Stimulated activated CD8-positive, alpha-beta memory T cell treated with anti-CD3 and anti-CD28 coated beads, Interleukin-15, amount 100 ng/mL, for 24 hours (primary cell): ENCODE results near the gene ZNF500.
A peak's percentile ranks its signal among the peaks of the same experiment; 100 is the strongest.

Experiments
- DNase-seq: peaks from one replicate; pipeline ENCODE4 v3.0.0-alpha.2; 2020; ENCODE audit warnings: low read depth

The ZNF500 gene

DNA sequence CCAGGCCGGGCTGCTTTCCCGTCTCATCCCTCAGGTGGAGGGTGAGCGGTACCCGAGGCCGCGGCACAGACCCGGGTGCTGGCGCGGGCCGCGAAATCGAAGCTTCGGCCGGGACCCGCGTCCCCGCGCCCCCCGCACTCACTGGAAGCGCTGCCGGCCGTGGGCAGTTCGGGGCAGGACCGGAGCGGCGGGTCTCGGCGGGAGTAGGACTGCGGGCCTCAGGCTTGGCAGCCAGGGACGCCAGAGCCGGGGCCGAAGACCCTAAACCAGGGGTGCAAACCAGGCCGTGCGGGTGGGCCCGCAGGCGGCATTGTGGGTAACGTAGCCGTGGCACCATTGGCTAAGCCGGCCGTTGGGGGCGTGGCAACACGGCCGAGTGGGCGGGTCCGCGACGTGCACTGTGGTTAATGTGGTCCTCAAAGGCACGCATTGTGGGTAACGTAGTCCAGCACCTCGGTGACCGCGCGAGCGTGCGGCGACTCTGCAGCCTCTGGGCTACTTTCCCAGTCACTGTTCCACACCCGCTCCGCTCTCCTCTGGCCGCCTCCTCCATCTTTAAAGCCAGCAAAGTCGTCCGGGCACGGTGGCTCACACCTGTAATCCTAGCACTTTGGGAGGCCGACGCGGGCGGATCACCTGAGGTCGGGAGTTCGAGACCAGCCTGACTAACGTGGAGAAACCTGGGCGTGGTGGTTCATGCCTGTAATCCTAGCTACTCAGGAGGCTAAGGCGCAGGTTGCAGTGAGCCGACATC lies at the start of gene ZNF500:
Gene ZNF500 (minus strand): TSS at position 288 of the 754 bp plus-strand sequence. CDS start 1,184 bp downstream, outside the sequence.
- peak; percentile 99 for DNase-seq

DNA sequence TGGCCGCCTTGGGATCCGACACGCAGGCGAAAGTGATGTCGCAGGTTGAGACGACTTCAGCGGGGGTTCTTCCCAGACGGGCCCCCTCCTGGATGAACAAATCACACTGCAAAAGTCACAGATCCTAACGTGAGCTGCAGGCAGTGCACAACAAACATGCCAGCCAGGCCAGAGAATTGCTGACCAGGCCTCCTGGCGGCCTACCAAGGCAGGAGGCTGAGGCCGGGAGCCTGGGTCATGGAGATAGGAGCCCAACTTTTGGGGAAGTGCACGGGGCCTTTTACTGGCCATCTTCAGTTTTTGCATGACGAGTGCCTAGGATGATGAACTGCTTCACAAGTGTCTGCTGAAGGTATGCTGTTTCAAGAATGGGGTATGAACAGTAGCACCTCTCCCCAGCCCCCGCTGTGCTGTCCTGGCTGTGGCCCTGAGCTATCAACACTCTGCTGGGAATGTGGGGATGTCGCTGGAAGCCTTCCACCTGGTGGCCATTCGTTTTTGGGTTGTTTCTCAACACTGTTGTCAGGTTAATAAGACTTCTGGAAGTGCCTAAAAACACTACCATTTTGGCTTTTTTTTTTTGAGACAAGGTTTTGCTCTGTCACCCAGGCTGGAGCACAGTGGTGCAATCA lies 47.7 kb upstream of the ZNF500 start:
- no peak for DNase-seq

DNA sequence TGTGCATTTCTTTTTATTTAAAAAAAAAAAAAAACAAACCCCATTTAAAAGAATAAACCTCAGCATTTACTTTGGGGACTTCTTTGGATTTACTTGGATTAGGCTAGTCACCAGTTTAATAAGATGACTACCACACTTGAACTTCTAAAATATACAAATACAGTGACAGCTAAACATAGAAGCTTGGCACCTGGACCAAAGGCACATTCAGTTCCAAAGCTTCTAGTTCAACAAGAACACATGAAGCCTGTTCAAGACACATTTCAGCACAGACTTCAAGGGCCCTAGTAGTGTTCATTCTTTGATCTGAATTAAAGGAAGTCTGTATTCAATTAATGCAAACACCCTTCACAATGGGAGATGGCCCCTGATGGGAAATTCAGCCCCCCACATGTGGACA lies 47.1 kb upstream of the ZNF500 start:
- DNase-seq, result no peak

DNA sequence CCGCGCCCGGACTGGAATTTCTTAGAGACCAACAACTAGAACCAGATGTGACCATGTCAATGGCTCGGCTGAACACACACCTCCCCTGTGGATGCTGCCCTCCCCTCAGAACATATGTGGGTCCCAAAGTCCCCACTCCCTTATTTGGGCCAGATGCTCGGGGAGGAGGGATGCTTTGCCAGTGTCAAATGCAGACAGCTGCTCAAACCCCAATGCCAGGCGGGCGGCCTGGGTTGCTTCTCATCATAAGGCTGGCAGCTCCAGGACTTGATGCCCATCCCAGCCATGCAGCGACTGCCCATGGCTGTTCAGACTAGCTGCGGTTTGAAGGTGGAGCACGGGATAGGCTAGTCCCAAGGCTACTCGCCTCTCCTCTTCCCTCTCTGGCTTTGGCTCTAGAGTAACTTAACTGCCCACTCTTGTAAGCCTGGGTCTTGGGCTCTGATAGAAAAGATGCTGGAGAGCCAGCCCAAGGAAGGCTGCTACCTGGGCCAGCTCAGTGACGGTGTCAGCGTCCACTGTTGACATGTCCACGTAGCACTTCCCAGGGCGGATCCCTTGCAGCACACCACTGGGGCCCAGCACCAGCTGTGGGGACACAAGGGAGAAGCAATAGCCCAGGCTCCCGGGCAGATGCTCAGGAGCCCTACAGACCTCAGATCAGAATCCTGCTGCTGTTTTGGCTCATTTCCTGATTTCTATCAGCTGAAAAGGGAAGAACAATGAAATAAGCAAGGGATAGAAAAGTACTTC lies 46.5 kb upstream of the ZNF500 start:
- DNase-seq, result no peak

DNA sequence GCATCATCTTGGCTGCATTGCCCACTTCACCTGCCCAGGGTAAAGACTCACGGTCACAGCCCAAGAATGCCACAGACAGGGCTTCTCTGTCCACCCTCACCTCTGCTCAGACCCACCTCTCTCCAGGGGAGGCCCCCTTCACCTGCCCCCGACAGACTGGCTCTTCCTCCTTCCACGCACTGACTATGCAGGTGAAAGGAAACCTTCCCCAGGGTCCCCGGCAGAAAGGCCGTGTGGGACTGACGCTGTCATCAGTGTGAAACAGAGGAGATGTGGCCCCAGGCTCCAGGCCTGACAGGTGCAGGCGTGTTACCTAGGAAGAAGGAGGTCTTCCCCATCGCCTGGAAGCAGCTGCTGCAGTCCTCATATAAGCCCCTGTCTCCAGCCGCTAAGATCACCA lies 44.8 kb upstream of the ZNF500 start:
- DNase-seq, result no peak

DNA sequence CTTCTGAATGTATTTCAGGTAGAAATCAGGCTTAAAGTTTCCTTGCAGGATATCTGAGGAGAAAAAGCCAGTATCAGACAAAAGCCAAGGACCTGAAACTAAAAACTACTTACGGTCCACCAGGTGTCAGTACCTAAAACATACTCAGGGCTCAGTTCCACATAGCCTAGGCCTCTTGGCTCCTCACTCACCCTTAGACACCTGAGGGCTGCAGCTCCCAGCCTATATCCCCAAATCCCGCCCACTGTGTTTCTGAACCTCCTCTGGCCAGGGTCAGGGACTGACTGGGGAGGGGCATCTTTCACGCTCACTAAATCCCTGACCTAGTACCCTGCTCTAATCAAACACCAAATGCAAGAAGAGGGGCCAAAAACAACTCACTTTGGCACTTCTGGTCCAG lies 44.3 kb upstream of the ZNF500 start:
- DNase-seq, result no peak

DNA sequence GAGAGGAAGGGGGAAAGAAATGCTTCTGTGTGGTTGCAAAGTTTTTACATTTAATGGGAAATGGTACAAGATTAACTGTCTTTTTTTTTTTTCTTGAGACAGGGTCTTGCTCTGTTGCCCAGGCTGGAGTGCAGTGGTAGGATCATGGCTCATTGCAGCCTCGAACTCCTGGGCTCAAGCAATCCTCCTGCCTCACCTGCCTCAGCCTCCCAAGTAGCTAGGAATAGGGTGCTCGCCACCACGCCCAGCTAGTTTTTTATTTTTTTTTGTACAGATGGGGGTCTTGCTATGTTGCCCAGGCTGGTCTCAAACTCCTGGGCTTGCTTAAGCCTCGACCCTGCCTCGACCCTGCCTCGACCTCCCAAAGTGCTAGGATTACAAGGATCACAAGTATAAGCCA lies 39.3 kb upstream of the ZNF500 start:
- no peak for DNase-seq

DNA sequence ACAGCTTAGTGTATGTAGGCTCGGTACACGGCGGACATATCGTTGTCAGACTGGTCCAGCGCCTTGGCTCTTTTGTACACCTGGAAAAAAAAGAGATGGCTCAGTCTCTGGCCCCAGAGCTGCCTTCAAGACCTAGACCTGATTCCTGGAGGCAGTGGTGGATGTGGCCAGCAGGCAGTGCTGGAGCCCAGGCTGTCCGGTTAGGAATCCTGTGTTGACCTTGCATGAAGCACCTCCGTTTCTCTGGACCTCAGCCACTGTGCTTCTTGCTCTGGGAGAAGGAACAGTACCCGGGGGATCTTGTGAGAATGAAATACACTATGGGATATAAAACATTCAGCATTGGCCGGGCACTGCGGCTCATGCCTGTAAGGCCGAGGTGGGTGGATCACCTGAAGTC lies 38.3 kb upstream of the ZNF500 start:
- no peak for DNase-seq

DNA sequence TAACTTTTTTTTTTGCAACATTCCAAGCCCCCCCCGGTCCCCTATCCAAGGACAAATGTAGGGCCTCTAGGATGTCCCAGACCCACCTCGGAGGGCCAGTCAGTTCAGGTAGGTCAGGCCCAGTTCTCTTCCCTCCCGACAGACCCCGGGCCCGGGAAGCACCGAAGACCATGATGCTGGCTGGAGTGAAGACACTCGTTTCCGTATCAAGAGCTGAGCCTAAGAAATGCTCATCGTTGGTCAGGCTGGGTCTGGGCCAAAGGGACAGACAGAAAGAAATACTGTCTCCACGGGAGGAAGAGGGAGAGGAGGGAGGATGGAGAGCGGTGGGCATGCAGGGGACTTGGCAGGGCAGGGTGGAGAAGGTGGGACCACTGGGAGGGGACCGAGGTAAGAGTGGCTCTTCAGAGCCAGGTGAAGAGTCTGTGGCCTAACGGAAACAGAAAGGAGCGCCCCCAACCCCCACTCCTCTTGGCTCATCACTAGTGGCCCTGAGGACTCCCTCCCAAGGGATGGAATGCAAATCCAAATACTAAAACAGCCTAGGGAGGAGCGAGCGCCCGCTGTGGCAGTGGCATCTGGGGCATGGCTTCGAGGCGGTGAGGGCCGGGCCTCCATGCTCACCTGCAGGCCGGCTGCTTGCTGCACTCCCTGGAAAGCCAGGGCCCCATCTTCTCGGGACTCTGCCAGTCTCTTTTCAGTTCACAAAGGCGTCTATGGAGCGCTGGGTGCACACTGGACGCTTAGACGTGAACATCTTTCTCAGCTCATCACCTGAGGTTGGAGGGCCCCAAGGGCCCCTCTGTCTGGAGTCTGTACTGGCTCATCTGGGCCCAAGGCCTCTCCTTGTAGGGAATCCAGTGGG lies 37.2 kb upstream of the ZNF500 start:
- DNase-seq, result no peak

DNA sequence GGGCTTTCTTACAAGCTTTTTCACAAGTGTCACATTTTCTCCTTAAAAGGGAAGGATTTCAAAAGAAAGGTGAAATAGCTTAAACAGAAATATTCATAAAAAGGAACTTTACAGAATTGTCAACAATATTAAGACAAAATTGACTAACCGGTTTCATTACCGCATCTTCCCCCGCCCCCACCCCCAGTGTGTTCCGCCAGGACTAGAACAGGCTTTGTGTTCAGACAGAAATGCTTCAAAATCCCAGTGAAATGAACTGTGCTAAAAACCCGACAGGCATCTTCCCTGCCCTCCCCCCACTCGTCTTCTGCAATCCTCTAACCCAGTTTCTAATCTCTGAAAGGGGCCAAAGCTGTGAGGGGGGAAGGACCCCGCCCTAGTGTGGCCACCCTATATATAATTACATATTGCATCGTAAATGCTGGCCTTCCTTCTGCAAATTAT lies 36.5 kb upstream of the ZNF500 start:
- no peak for DNase-seq

DNA sequence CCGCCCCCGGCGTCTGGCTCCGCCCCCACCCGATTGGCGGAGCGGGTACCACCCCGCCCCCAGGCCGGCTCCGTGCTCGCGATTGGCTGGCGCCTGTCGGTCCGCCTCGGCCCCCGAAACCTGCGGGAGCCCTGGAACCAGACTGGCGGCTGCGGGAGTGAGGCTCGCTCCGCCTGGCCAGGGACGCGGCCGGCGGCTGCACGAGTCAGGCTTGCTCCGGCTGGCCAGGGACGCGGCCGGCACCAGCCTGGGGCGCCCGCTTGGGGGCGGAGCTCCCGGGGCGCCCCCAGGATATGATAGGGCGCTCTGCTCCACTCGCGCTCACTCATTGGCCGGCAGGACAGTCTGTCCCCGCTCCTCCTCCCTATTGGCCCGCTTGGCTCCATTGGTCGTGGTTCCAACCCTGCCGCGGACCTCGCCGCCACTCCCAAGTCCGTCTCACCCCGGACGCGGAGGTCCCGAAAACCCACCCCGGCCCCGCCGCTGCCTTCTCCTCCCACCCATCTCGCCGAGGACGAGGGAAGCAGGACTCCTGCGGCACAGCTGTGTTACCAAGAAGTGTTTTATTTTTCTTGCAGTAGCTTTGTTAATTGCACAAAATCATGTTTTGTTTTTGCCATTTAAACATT lies 35.8 kb upstream of the ZNF500 start:
- DNase-seq, result peak; percentile 72

DNA sequence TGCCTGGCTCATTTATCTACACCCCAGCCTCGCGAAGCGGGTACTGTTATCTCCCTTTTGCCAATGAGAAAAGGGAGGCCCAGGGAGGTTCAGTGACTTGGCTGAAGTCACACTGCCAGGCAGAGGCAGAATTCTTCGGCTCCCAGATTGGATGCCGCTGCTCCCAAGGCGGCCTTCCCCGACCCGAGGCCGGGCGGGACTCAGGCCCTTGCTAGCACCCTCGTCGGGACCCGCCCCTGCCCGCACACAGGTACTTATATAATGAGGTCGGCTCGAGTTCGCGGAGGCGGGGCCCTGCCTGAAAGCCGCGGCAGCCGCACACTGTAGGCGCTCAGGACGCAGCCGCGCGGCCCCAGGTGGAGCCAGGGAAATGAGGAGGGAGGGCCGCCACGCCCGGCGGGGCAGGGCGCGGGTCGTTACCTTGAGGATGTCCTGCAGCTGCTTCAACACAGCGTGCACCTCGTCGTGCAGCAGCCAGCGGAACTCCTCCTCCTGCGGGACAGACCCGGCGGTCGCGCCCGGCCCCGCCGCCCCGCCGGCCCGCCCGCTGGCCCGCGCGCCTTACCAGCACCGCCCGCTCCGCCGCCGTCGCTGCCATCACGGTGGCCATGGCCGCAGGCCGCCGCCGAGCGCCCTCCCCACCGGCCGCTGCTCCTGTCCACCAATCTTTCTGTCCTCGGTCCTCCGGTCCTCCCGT lies 35.1 kb upstream of the ZNF500 start, which contains the start of gene ROGDI:
Gene ROGDI (minus strand): TSS at position 672 of the 697 bp plus-strand sequence. CDS start 62 bp downstream, at position 610.
- peak; percentile 42 for DNase-seq

DNA sequence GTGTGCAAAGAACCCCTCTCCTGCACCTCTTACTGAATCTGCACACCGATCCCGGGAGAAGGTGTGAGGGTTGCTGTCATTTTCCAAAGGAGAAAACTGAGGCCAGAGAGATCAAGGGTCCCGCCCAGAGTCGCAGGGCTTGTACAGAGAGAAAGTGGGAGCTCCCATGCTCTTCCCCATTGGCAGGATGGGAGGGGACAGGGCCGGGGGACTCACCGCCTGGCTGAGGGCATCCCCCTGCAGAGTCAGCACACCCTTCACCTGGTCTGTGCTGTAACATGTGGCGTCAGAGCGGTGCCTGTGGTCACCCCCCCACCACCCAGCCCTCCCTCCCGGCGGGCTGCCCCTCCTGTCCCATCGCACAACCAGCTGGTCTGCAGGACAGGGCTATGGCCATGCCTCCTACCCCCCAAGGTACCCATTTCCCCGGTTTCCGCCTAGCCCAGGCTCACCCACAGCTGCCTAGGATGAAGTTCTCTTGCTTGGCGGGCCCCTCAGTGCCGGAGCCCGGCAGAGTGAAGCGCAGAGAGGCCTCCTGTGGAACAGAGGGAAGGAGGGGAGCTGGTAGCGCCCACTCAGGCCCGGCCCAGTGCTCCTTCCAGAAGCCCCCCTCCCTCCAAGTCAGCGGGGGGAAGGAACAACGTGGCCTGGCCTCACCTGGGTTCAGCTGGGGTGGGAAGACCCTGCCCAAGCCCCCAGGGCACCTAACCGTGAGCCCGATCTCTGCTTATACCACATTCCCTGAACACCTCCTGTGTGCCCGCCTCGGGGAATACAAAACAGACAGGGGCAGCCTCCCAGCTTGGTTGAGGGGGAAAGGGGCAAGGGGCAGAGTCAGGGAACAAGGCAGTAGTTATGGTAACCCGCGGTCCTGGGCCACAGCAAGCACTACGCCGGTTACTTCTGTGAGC lies 34.3 kb upstream of the ZNF500 start:
- no peak for DNase-seq

DNA sequence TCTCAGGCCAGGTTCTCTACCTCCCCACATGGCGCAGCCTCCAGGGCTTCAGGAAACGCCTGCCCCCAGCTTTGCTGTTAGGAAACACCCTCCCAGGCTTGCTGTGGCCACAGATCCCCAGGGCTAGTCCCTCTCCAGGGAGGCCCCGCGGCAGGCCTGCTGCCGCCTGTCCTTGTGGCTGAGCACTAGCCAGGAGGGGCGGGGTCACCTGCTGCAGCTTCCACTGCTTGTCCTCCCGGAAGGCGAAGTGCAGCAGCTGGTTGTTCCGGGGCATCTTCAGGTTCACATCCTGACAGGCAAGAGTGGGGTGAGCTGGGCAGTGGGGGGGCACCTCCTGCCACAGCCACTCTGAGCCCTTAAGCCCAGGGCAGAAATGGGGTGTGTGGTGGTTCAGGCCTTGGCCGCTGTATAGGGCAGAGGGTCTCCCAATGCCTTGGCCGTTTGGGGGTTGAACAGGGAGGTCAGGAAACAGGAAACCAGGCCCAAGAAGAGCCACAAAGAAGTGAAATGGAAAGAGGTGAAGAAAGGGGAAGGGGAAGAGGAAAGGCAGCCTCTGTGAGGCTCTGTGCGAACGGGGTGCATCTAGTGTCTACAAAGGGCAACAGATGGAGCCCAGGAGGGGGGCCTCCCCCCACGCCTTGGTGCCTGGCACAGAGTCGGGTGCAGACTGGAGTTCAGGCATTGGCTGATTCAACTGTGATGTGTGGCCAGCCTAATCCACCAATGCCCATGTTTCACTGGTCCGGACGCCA lies 33.5 kb upstream of the ZNF500 start:
- no peak for DNase-seq

DNA sequence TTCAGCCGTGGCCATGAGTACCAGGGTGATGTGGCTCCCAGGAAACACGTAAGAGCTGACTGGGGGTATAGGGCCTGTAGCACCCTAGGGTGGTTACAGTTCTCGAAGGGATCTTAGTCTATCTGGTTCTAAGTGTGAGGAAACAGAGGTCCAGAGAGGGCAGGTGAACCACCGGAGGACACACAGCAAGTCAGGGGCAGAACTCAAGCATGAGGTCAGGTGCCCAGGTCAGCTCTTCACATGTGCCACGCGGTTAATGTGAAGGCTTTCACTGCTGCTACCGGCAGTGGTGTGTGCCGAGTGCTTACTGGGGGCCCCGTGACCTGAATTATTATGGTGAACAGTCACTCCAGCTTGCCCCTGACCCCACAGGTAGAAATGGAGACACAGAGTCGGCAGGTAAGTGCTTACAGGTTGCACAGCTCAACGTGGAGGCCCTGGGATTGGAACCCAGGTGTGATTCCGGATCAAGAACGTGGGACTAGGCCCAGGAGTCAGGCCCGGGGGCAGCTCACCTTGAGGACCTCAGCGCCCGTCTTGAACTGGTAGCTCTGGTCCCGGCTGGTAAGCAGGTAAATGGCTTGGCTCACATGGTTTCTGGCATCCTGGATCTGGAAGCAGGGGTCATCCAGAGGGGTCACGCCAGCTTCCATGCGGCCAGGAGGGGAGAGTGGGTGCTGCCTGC lies 32.4 kb upstream of the ZNF500 start:
- no peak for DNase-seq

DNA sequence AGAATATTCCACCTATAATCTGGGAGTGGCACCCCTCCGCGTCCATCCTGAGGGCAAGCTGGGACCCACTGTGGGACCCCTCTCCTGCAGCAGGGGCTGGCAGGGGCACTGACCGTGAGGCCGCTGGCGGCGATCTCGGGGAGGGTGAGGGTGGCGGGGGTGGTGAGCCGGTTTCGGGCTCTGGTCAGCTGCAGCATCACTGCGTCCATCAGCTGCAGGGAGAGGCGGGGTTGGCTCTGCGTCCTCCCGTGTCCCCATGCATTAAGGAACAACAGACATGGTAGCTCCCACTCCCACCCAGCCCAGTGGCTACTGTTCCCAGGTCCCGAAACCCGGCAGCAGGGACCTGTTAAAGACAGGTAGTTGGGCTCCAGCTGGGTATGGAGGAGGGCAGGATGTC lies 31.5 kb upstream of the ZNF500 start:
- no peak for DNase-seq

DNA sequence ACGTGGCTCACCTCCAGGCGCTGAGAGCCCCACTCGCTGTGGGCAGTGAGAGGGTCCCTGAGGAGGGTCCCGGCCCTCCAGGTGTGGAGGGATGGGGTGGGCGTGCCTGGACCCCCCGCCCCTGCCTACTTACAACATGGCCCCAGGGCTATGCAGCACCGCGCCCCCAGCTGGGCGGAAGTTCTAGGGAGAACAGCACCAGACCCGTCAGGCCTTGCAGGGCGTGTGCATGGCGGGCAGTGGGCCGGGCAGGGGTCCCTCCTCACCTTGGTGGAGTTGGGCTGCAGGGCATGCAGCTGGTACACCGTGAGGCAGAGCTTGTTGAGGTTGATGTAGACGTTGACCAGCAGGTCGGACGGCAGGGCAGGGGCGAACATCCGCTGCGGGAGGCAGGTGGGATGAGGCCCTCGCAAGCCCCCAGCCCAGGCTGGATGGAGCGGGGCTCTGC lies 30.9 kb upstream of the ZNF500 start:
- no peak for DNase-seq
